ENCODE data around the gene TECTB.

Gene TECTB

DNA sequence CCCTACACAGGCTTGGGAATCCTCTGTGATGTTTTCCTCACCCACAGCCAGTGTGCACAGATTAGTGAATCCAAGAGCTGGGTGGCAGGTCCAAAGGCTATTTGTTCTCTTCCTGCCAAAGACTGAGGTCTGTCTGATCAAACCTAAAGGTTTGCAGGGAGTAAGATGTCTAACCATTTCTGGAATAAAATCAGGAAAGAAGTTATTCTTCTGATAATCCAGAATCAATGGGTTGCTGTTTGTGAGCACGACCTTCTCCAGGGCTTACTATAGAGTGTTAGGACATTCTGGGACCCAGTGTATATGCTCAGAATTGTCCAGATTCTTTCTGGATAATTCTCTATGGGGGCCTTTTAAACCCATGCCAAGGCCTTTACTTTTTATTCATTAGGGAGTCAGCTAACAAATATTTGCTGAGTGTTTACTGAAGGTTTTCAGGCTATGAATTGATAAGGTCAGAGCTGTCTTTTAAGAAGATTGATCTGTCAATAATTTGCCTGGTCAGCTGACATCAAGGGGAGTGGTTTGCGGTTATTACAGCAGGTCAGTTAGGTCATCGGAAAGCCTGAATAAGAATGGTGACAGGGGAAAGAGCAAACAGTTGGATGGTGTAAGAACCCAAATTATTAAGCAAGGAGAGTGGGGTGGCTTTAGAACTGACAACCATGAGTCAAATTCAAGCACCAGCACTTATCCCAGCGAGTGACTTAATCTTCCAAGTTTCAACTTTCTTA is 7.5 kb upstream of the TECTB start:
- DNase-seq = no peak

- no peak for DNase-seq
Observed at GRCh38 chr10:112278871-112279270, 4.3 kb upstream of the TECTB start.

GRCh38 chr10:112279433-112279832 is 3.8 kb upstream of the TECTB start:
- DNase-seq = no peak

DNA sequence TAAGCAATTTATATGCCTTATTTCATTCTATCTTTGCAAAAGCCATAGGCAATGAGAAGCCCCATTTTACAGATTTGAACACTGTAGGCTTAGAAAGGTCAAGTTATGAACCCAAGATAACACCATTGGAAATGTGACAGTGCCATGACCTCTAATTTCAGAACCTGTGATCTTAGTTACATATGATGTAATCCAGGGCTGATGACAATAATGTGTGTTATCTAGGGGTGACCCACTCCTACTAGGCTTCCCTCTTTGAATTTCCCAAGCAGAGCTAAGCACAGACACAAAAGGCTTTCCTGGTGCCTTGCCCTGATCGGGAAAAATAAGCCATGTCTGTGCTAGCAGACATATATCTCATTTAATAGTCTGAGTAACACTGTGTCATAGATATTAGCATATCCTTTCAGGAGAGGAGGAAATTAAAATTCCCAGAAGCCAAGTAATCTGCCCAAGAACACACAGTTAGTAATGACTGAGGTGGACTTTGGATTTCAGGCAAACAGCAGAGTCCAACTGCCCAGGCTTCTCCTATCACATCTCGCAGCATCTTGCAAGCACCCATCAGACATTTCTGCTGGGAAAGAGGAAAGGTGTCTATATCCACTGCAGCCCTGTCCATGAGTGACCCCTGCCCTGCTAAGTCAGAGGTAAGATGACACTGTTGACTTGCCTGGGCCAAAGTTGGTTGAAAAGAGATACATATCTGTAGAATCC is 2.8 kb upstream of the TECTB start:
- DNase-seq = no peak

DNA sequence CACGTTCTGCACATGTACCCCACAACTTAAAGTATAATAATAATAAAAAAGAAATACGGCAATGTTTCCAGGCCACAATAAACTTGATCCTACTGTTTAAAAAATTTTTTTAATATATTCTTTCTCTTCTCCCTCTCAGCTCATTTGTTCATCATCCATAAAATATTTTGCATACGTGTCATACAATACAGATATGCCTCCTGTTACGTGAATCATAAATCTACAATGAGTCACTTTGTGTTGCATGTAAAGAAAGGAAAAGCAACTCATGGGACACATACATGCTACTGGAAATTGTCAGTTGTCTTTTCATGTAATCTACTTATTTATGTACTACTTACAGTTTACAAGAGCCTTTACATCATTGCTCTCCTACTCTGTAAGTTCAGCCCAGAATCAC is 1.1 kb upstream of the TECTB start:
- no peak for DNase-seq

GRCh38 chr10:112286837-112287818 is 3.9 kb downstream of the TECTB start:
- DNase-seq = no peak

- DNase-seq = no peak
Observed at GRCh38 chr10:112287844-112288243, 4.6 kb downstream of the TECTB start.

GRCh38 chr10:112288486-112288885 is 5.3 kb downstream of the TECTB start:
- DNase-seq = no peak

- no peak for DNase-seq
Observed at GRCh38 chr10:112289373-112290053, 6.3 kb downstream of the TECTB start.

- DNase-seq = no peak
Observed at GRCh38 chr10:112290054-112290373, 6.8 kb downstream of the TECTB start.

DNA sequence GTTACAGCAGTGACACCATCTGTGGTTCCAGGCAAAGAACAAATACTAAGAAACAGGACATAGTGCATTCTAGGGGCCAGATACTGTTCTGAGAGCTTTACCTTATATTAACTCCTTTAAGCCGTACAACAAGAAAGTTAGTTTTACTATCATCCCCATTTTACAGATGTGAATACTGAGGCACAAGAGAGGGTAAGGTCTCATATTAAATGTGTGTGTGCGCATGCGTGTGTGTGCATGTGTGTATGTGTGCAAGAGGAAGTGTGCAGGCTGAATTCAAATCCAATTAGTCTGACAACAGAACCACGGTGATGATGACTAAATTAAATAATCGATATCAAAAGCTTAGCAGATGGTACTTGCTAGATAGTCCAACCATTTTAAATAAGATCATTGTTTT is 11.0 kb downstream of the TECTB start:
- no peak for DNase-seq

DNA sequence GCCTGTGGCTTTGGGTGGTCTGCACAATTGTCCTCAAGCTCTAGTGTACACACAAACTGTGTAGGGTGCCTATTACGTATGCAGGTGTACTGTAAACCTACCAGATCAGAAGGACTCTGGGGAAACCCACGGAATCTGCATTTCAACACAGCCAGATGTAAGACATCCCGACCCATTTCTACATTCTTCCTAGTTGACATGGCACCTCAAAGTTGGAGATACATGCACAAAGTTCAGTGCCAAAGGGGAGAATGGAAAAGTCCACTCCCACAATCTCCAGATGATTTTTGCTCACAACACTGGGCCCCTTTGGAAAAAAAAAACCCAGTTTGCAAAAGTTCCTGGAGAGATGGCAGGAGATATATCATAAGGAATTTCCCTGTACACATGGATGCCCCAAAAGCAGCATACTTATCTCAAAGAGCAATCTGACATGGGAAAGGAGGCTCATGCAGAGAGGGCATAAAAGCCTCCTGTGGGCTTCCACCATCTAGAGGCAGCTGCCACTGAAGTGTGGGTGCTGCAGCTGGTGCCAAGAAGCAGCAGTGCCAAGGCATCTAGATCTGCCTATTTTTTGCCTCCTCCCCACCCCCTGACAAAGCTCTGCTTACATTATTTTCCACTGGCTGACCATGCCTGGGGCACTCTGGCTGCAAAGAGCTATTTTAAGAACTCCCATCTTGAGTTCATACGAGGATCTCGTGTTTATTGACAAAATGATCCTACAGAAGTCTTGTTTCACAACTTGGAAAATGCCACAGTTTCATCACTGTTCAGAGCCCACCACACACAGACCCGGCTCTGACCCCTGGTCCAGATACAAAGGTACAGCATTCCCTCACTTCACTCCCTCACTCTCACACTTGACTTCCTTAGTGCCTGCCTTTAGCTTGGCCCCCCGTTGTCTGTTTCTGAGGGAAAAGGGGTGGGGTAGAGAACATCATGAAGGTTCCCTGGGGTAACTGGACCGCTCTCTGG is 12.9 kb downstream of the TECTB start:
- DNase-seq = no peak

DNA sequence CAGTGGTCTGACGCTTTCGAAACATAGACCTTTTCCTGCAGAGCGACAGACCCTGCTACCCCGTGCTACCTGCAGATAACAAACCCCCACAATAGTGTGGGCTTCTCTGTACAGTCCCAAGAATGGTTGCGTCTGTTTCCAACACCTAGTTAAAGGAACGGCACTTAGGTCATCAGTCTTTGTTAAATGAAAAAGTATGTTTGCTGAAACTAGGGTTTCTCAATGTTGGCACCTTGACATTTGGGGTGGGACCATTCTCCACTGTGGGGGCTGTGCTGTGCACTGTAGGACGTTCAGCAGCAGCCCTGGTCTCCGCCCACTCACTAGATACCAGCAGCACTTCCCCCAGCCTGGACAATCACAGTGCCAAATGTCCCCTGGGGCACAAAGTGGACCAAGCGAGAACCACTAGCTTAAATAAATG is 13.7 kb downstream of the TECTB start:
- no peak for DNase-seq

- no peak for DNase-seq
Observed at GRCh38 chr10:112298581-112298980, 15.4 kb downstream of the TECTB start.

GRCh38 chr10:112299456-112299855 is 16.3 kb downstream of the TECTB start:
- DNase-seq = no peak

GRCh38 chr10:112302335-112302734 is 19.1 kb downstream of the TECTB start:
- DNase-seq = no peak

DNA sequence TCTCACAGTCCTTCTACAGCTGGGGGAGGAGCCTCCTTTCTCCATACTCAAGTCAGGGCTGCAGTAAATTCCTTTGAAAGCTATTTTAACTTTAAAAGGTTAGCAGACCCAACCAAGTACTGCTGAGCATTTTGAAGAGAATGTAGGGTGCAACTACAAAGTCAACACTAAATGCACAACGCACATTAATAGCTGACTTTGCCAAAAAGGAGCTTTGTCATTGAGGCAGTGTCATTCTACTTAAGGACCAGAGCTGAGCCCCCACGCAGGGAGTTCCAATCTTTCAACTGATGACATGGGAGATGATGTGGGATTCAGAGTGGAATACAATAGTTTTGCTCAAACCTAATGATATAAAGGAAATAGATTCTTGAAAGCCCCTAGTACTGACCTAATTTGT is 20.3 kb downstream of the TECTB start:
- DNase-seq = no peak

GRCh38 chr10:112304267-112304859 is 21.2 kb downstream of the TECTB start:
- no peak for DNase-seq

DNA sequence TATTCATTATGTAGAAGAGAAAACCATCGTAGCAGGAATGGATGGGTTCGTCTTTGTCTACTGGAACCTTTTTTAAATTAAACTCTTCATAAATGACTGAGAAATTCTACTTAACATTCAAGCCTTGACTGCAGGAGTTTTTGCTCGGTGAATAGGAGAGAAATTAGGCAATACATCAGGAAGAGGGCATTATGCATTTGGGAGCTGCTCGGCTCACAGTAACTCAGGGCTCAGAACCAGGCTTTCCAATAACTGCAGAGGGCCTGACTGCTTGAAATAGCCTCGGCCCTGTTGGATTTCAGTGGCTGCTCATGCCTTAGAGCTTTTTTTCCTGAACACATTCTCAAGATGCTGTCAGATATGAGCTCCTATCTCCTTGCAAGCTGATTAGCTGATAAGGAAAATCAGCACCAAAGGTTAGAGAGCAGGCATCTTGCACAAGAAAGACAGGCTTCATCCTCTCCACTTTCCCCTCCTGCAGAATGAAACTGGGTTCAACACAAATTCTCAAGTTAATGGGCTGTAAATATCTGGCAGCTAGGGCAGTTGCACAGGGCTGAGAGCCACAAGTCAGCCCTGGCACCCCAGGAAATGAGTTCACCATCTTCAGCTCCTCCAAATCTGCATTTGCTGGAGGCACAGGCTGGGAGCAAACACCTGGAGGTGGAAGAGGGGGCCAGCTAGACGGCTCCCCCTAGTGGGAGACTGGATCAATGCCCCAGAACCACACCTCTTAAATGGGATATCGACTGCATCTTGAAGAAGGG is 24.3 kb downstream of the TECTB start:
- peak; percentile 27 for DNase-seq

- DNase-seq = no peak
Observed at GRCh38 chr10:112308125-112308502, 24.9 kb downstream of the TECTB start.

GRCh38 chr10:112311481-112311880 is 28.3 kb downstream of the TECTB start:
- no peak for DNase-seq
